MM.1S (cell line): ENCODE measurements around the gene A1BG.

Experiments
- DNase-seq: peaks from one replicate; pipeline ENCODE4 v3.0.0-alpha.2; 2015
- H2AFZ ChIP-seq: fragments of 300-600 bp; sonication (generic); 2 replicates; pipeline ENCODE4 v1.6.0; 2016; ENCODE audit warnings: antibody characterized with exemption, low read length
- H3F3A ChIP-seq: fragments of 300-600 bp; sonication (generic); 2 replicates; pipeline ENCODE4 v1.6.1; 2016; ENCODE audit warnings: mild to moderate bottlenecking, antibody characterized with exemption, low read length, moderate library complexity, mixed read lengths; ENCODE audit not compliant: insufficient read depth
- H3K27ac ChIP-seq: fragments of 300-600 bp; sonication (generic); 2 replicates; pipeline ENCODE4 v1.5.1; 2016; ENCODE audit warnings: mild to moderate bottlenecking, low read length
- H3K27me3 ChIP-seq: fragments of 300-600 bp; sonication (generic); replicated peaks from 2 replicates; pipeline ENCODE4 v1.6.0; 2016; ENCODE audit warnings: low read length; ENCODE audit not compliant: insufficient read depth
- H3K36me3 ChIP-seq: fragments of 300-600 bp; sonication (generic); replicated peaks from 2 replicates; pipeline ENCODE4 v1.6.1; 2016; ENCODE audit warnings: mild to moderate bottlenecking, low read length, mixed read lengths; ENCODE audit not compliant: insufficient read depth
- H3K4me1 ChIP-seq: fragments of 300-600 bp; sonication (generic); 2 replicates; pipeline ENCODE4 v1.6.1; 2016; ENCODE audit warnings: low read length, mixed read lengths
- H3K4me2 ChIP-seq: fragments of 300-600 bp; sonication (generic); 2 replicates; pipeline ENCODE4 v1.6.0; 2016; ENCODE audit warnings: low read depth, low read length
- H3K4me3 ChIP-seq: fragments of 300-600 bp; sonication (generic); 2 replicates; pipeline ENCODE4 v1.5.1; 2016; ENCODE audit warnings: low read length, mixed read lengths
- H3K79me2 ChIP-seq: fragments of 300-600 bp; sonication (generic); 2 replicates; pipeline ENCODE4 v1.6.1; 2016; ENCODE audit warnings: mixed run types, low read length, mixed read lengths
- H3K9ac ChIP-seq: fragments of 300-600 bp; sonication (generic); 2 replicates; pipeline ENCODE4 v1.6.1; 2016; ENCODE audit warnings: low read length, mixed read lengths
- H3K9me2 ChIP-seq: fragments of 300-600 bp; sonication (generic); replicated peaks from 2 replicates; pipeline ENCODE4 v1.6.1; 2016; ENCODE audit warnings: mild to moderate bottlenecking, low read length, mixed read lengths; ENCODE audit not compliant: insufficient read depth
- H3K9me3 ChIP-seq: fragments of 300-600 bp; sonication (generic); replicated peaks from 2 replicates; pipeline ENCODE4 v1.6.1; 2016; ENCODE audit warnings: mild to moderate bottlenecking, low read length, mixed read lengths; ENCODE audit not compliant: insufficient read depth
- H4K20me1 ChIP-seq: fragments of 300-600 bp; sonication (generic); 2 replicates; pipeline ENCODE4 v1.6.1; 2016; ENCODE audit warnings: mild to moderate bottlenecking, low read length, moderate library complexity, mixed read lengths; ENCODE audit not compliant: insufficient read depth
- EZH2 ChIP-seq: fragments of 300-600 bp; sonication (generic); optimal IDR thresholded peaks from 2 replicates; pipeline ENCODE3; 2017; ENCODE audit warnings: low read depth, mild to moderate bottlenecking, antibody characterized with exemption, low read length, mixed read lengths
- EZH2phosphoT487 ChIP-seq: fragments of 300-600 bp; sonication (generic); IDR thresholded peaks from 2 replicates; pipeline ENCODE4 v1.6.1; 2018; ENCODE audit warnings: antibody characterized with exemption, low read length
- TF ChIP-seq, protein P1 (sequence below): fragments of 300-600 bp; sonication (generic); IDR thresholded peaks from 2 replicates; pipeline ENCODE4 v1.5.1; 2016; ENCODE audit warnings: antibody characterized with exemption, low read length, mixed read lengths

Gene A1BG

DNA sequence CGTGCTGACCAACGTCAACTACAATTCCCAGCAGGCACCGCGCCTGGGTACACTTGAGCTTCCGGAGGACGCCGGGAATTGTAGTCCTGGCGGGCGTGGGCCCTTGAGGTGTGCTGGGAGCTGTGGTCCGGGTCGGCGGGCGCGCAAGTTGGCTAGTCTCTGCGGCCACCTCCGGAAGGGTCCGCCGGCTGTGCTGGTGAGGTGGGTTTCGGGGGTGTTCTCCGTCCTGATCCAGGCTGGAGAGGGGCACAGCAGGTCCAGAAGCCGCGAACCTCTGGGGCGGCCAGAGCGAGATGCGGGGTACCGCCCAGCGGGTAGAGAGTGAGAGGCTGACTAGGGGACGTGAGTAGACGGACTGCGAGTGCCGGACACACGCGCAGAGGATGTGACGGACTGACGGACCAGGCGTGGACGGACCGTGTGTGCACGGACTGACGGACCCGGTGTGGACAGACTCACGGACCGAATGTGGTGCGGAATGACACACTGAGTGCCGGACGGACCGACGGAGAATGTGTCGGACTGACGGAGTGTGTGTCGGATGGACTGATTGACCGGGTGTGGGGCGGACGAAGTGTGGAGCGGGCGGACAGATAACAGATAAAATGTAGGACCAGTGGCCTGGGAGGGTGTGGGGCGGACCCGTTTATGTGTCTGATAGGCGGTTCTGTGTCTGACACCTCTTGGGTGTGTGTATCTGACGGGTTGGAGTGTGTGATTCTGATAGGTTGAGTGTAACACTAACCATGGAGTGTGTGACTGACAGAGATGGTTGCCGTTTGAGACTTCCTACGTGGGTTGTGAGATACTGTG, 26.2 kb downstream of the A1BG start, which contains the start of gene ZSCAN22:
ZSCAN22 (plus strand) TSS at position 81 of the 813 bp plus-strand sequence. CDS start 7,809 bp downstream, outside the sequence.
- peak; percentile 96 for DNase-seq
- Histone ChIP-seq H3K36me3 (no peaks in the 10 kb centered on the region), H4K20me1 (no peaks in the 10 kb centered on the region), H3K79me2 (peaks cover 10% of the 10 kb centered on the region), H3K27me3 (no peaks in the 10 kb centered on the region), H3F3A (no peaks in the 10 kb centered on the region), H3K9me2 (no peaks in the 10 kb centered on the region), H3K4me1 (peaks cover 7% of the 10 kb centered on the region; the same call in 1 of the 2 replicates), H3K4me3 (peak within 1 kb of the TSS; percentile 90), H3K9ac (peak within 1 kb of the TSS; percentile 88), H2AFZ (peak within 1 kb of the TSS; percentile 95), H3K27ac (peak within 1 kb of the TSS; percentile 61; the same call in 1 of the 2 replicates), H3K4me2 (peak within 1 kb of the TSS; percentile 62), H3K9me3 (no peaks in the 10 kb centered on the region)
- TF ChIP-seq EZH2phosphoT487 = no peak

- Histone ChIP-seq H3K9me2 (no peaks in the 10 kb centered on the region), H2AFZ (peak overlapping the region; percentile 95), H3K27me3 (no peaks in the 10 kb centered on the region), H3K4me2 (peak overlapping the region; percentile 62), H4K20me1 (no peaks in the 10 kb centered on the region), H3K4me3 (peak overlapping the region; percentile 90), H3F3A (no peaks in the 10 kb centered on the region), H3K9ac (peak overlapping the region; percentile 88; the same call in 1 of the 2 replicates), H3K9me3 (no peaks in the 10 kb centered on the region), H3K4me1 (peaks cover 7% of the 10 kb centered on the region; the same call in 1 of the 2 replicates), H3K36me3 (no peaks in the 10 kb centered on the region), H3K79me2 (peaks cover 10% of the 10 kb centered on the region), H3K27ac (no peak overlapping the region)
- no peak for DNase-seq
- TF ChIP-seq EZH2 (no peak), EZH2phosphoT487 (no peak)
- TF ChIP-seq, protein P1, sequence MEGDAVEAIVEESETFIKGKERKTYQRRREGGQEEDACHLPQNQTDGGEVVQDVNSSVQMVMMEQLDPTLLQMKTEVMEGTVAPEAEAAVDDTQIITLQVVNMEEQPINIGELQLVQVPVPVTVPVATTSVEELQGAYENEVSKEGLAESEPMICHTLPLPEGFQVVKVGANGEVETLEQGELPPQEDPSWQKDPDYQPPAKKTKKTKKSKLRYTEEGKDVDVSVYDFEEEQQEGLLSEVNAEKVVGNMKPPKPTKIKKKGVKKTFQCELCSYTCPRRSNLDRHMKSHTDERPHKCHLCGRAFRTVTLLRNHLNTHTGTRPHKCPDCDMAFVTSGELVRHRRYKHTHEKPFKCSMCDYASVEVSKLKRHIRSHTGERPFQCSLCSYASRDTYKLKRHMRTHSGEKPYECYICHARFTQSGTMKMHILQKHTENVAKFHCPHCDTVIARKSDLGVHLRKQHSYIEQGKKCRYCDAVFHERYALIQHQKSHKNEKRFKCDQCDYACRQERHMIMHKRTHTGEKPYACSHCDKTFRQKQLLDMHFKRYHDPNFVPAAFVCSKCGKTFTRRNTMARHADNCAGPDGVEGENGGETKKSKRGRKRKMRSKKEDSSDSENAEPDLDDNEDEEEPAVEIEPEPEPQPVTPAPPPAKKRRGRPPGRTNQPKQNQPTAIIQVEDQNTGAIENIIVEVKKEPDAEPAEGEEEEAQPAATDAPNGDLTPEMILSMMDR = no peak
Measured at GRCh38 chr19:58326501-58326913, 26.8 kb downstream of the A1BG start.

GRCh38 chr19:58325311-58326022, 27.8 kb downstream of the A1BG start:
- H2AFZ ChIP-seq = no peak overlapping the region
- H3F3A ChIP-seq = no peaks in the 10 kb centered on the region
- H4K20me1 ChIP-seq = no peaks in the 10 kb centered on the region
- no peaks in the 10 kb centered on the region for H3K27me3 ChIP-seq
- TF ChIP-seq, protein P1 = no peak
- no peak for TF ChIP-seq EZH2phosphoT487
- TF ChIP-seq EZH2 = no peak
- peak overlapping the region; percentile 62; the same call in 1 of the 2 replicates for H3K4me2 ChIP-seq
- H3K4me1 ChIP-seq = peaks cover 7% of the 10 kb centered on the region; the same call in 1 of the 2 replicates
- H3K27ac ChIP-seq = no peak overlapping the region
- H3K36me3 ChIP-seq = no peaks in the 10 kb centered on the region
- no peaks in the 10 kb centered on the region for H3K9me2 ChIP-seq
- H3K4me3 ChIP-seq = peak overlapping the region; percentile 90; the same call in 1 of the 2 replicates
- no peak for DNase-seq
- no peaks in the 10 kb centered on the region for H3K9me3 ChIP-seq
- H3K79me2 ChIP-seq = peaks cover 10% of the 10 kb centered on the region
- H3K9ac ChIP-seq = no peak overlapping the region
